IMR-90 (cell line): ENCODE data around the gene PCSK5. TPM values are rescaled to one million over a fixed set of nuclear protein-coding genes. Genes with fewer than 3 reads are reported as not detected.

Source experiments
- ATAC-seq: fragments of 200-7000 bp; cut with Tn5 transposase; 2 replicates; pipeline ENCODE4 v1.9.1; 2020; ENCODE audit warnings: low read depth, mild to moderate bottlenecking, moderate library complexity
- BruUV-seq: library from RNA; stranded (reverse); fragments of 400-500 nt; replicated peaks from 2 replicates; lab custom pipeline; 2021; lab: Mats Ljungman, UMichigan
- CTCF ChIA-PET: fragments of 300-600 bp; formaldehyde crosslinking; extraction: SDS; loops from one replicate; lab custom pipeline; 2021; ENCODE audit warnings: antibody characterized with exemption; lab: Yijun Ruan, JAX
- POLR2A ChIA-PET: fragments of 300-600 bp; sonication (Branson Sonifier 250); formaldehyde crosslinking; loops from one replicate; lab custom pipeline; 2022; ENCODE audit warnings: antibody characterized with exemption; ENCODE audit not compliant: unreplicated experiment; lab: Charles Lee
- DNase-seq: peaks from one replicate; pipeline ENCODE4 v3.0.0; 2013
- H2AFZ ChIP-seq: replicated peaks from 2 replicates; pipeline ENCODE3; 2013; ENCODE audit warnings: low read length, mild to moderate bottlenecking; ENCODE audit not compliant: poor library complexity
- H2AK5ac ChIP-seq: 2 replicates; pipeline ENCODE4 v1.6.1; 2013; ENCODE audit warnings: low read depth, low read length, inconsistent platforms
- H2AK9ac ChIP-seq: replicated peaks from 2 replicates; pipeline ENCODE3; 2013; ENCODE audit warnings: mild to moderate bottlenecking, low read depth, low read length, moderate library complexity; ENCODE audit not compliant: poor library complexity
- H2BK120ac ChIP-seq: 2 replicates; pipeline ENCODE4 v1.6.1; 2013; ENCODE audit warnings: low read depth, low read length, inconsistent platforms
- H2BK15ac ChIP-seq: 3 replicates; pipeline ENCODE4 v1.6.1; 2013; ENCODE audit warnings: low read depth, low read length, inconsistent platforms
- H2BK20ac ChIP-seq: 2 replicates; pipeline ENCODE4 v1.6.1; 2013; ENCODE audit warnings: low read depth, mild to moderate bottlenecking, inconsistent platforms, low read length, moderate library complexity
- H2BK5ac ChIP-seq: 2 replicates; pipeline ENCODE4 v1.6.1; 2013; ENCODE audit warnings: mild to moderate bottlenecking, low read depth, low read length, inconsistent platforms; ENCODE audit not compliant: poor library complexity, severe bottlenecking
- H3K14ac ChIP-seq: replicated peaks from 2 replicates; pipeline ENCODE4 v1.6.1; 2013; ENCODE audit warnings: low read depth, low read length, inconsistent platforms
- H3K18ac ChIP-seq: 2 replicates; pipeline ENCODE4 v1.6.1; 2013; ENCODE audit warnings: low read depth, low read length, control low read depth
- H3K23ac ChIP-seq: 2 replicates; pipeline ENCODE4 v1.6.1; 2013; ENCODE audit warnings: low read depth, low read length, inconsistent platforms
- H3K27ac ChIP-seq: 2 replicates; pipeline ENCODE4 v1.5.1; 2013; ENCODE audit warnings: mild to moderate bottlenecking, control low read depth, low read length; ENCODE audit not compliant: insufficient read depth
- H3K27me3 ChIP-seq: 2 replicates; pipeline ENCODE4 v1.6.1; 2013; ENCODE audit warnings: low read length; ENCODE audit not compliant: control insufficient read depth, insufficient read depth
- H3K36me3 ChIP-seq: 2 replicates; pipeline ENCODE4 v1.6.1; 2013; ENCODE audit warnings: low read length, mixed read lengths; ENCODE audit not compliant: control insufficient read depth, insufficient read depth
- H3K4ac ChIP-seq: 2 replicates; pipeline ENCODE4 v1.6.1; 2013; ENCODE audit warnings: low read depth, low read length, inconsistent platforms
- H3K4me1 ChIP-seq: 2 replicates; pipeline ENCODE4 v1.6.1; 2013; ENCODE audit warnings: low read length, mixed read lengths; ENCODE audit not compliant: control insufficient read depth, insufficient read depth
- H3K4me2 ChIP-seq: 2 replicates; pipeline ENCODE4 v1.6.1; 2013; ENCODE audit warnings: low read depth, mild to moderate bottlenecking, control low read depth, low read length, moderate library complexity
- H3K4me3 ChIP-seq: 2 replicates; pipeline ENCODE4 v1.5.1; 2013; ENCODE audit warnings: low read depth, mild to moderate bottlenecking, control low read depth, low read length, moderate library complexity; ENCODE audit not compliant: insufficient read depth
- H3K56ac ChIP-seq: 2 replicates; pipeline ENCODE4 v1.6.1; 2013; ENCODE audit warnings: low read length, inconsistent platforms; ENCODE audit not compliant: insufficient read depth; ENCODE audit errors: extremely low read depth
- H3K79me1 ChIP-seq, 2 experiments: 2 replicates each; pipeline ENCODE4 v1.6.1; 2013; ENCODE audit warnings: low read length in 2 of 2, inconsistent platforms in 1 of 2, low read depth in 1 of 2
- H3K9ac ChIP-seq: 2 replicates; pipeline ENCODE4 v1.6.1; 2013; ENCODE audit warnings: low read depth, low read length, control low read depth
- H3K9me1 ChIP-seq: 2 replicates; pipeline ENCODE4 v1.6.1; 2013; ENCODE audit warnings: low read length, inconsistent platforms; ENCODE audit not compliant: insufficient read depth
- H3K9me3 ChIP-seq: 2 replicates; pipeline ENCODE4 v1.6.1; 2013; ENCODE audit warnings: low read length; ENCODE audit not compliant: control insufficient read depth, insufficient read depth
- H4K20me1 ChIP-seq: 2 replicates; pipeline ENCODE4 v1.6.1; 2013; ENCODE audit warnings: low read length, inconsistent platforms; ENCODE audit not compliant: insufficient read depth
- H4K5ac ChIP-seq: 2 replicates; pipeline ENCODE4 v1.6.1; 2013; ENCODE audit warnings: mild to moderate bottlenecking, low read depth, low read length, control low read depth
- H4K8ac ChIP-seq, 2 experiments: 2 replicates each; pipeline ENCODE4 v1.6.1; 2013; ENCODE audit warnings: low read depth in 2 of 2, low read length in 2 of 2, control low read depth in 1 of 2, inconsistent platforms in 1 of 2
- H4K91ac ChIP-seq: 2 replicates; pipeline ENCODE4 v1.6.1; 2013; ENCODE audit warnings: low read depth, low read length, inconsistent platforms; ENCODE audit not compliant: insufficient read depth
- BHLHE40 ChIP-seq: fragments of 150-350 bp; IDR thresholded peaks from 2 replicates; pipeline ENCODE4 v1.6.1; 2016; ENCODE audit warnings: mild to moderate bottlenecking, low read depth, low read length
- CHD1 ChIP-seq: IDR thresholded peaks from 2 replicates; pipeline ENCODE4 v1.6.1; 2012; ENCODE audit warnings: low read depth, low read length, improper control_type of control experiment
- FOS ChIP-seq: fragments of 150-350 bp; IDR thresholded peaks from 2 replicates; pipeline ENCODE4 v1.6.1; 2016; ENCODE audit warnings: low read depth, low read length
- MAZ ChIP-seq: IDR thresholded peaks from 2 replicates; pipeline ENCODE4 v1.6.1; 2012; ENCODE audit warnings: low read depth, mild to moderate bottlenecking, low read length, improper control_type of control experiment, moderate library complexity, borderline replicate concordance
- MXI1 ChIP-seq: IDR thresholded peaks from 2 replicates; pipeline ENCODE4 v1.6.1; 2012; ENCODE audit warnings: low read depth, mild to moderate bottlenecking, low read length, moderate library complexity, borderline replicate concordance
- NFE2L2 ChIP-seq: fragments of 150-350 bp; IDR thresholded peaks from 2 replicates; pipeline ENCODE4 v1.6.1; 2016; ENCODE audit warnings: low read depth, mild to moderate bottlenecking, low read length
- POLR2A ChIP-seq: IDR thresholded peaks from 2 replicates; pipeline ENCODE4 v1.6.1; 2012; ENCODE audit warnings: mild to moderate bottlenecking, low read depth, low read length
- RAD21 ChIP-seq: IDR thresholded peaks from 2 replicates; pipeline ENCODE4 v1.6.1; 2012; ENCODE audit warnings: low read length, improper control_type of control experiment
- RCOR1 ChIP-seq: IDR thresholded peaks from 2 replicates; pipeline ENCODE4 v1.6.1; 2012; ENCODE audit warnings: mild to moderate bottlenecking, low read length, improper control_type of control experiment; ENCODE audit not compliant: insufficient replicate concordance
- WGBS, 2 experiments: methylation state at CpG; one replicate each; pipeline versions ENCODE4 v1.1.5 to v1.1.7; 2013; ENCODE audit warnings: missing lambda C conversion rate in 2 of 2; ENCODE audit not compliant: insufficient read length in 1 of 2; ENCODE audit errors: extremely low coverage in 2 of 2; 5-methylcytosine and 5-hydroxymethylcytosine counted together
- dilution Hi-C: fragments of 300-500 bp; cut with HindIII; formaldehyde crosslinking; loops from one replicate; pipeline ENCODE4 v1.14.3; 2018; ENCODE audit warnings: low sequenced_read_pairs; ENCODE audit not compliant: unreplicated experiment
- in situ Hi-C: fragments of 300-500 bp; cut with MboI; formaldehyde crosslinking; loops from 3 replicates; pipeline ENCODE4 v1.14.3; 2019; ENCODE audit warnings: low sequenced_read_pairs, inconsistent platforms, mixed read lengths
- intact Hi-C: fragments of 100-400 bp; cut with micrococcal nuclease; formaldehyde crosslinking; loops from 2 replicates; pipeline ENCODE4 v1.10.0; 2022
- polyA plus RNA-seq, 3 experiments: library from polyadenylated mRNA; depleted of rRNA; stranded (reverse); fragments of >200 nt; gene quantifications; 2 replicates each; pipeline ENCODE4 v1.2.3, GENCODE V29; 2012; ENCODE audit warnings: low replicate concordance in 1 of 3
- total RNA-seq: library from RNA; depleted of rRNA; stranded (reverse); fragments of >200 nt; gene quantifications from 2 replicates; pipeline ENCODE4 v1.2.3, GENCODE V29; 2012
- TF ChIP-seq, protein P1 (sequence below): fragments of 150-350 bp; IDR thresholded peaks from 2 replicates; pipeline ENCODE4 v1.6.1; 2017; ENCODE audit warnings: mild to moderate bottlenecking, antibody characterized with exemption, low read length, low read depth

The PCSK5 gene
- total and polyA plus RNA-seq, 2 of the 4 experiments (the other 2 are of a cell fraction): 1.5 to 3.0 TPM

DNA sequence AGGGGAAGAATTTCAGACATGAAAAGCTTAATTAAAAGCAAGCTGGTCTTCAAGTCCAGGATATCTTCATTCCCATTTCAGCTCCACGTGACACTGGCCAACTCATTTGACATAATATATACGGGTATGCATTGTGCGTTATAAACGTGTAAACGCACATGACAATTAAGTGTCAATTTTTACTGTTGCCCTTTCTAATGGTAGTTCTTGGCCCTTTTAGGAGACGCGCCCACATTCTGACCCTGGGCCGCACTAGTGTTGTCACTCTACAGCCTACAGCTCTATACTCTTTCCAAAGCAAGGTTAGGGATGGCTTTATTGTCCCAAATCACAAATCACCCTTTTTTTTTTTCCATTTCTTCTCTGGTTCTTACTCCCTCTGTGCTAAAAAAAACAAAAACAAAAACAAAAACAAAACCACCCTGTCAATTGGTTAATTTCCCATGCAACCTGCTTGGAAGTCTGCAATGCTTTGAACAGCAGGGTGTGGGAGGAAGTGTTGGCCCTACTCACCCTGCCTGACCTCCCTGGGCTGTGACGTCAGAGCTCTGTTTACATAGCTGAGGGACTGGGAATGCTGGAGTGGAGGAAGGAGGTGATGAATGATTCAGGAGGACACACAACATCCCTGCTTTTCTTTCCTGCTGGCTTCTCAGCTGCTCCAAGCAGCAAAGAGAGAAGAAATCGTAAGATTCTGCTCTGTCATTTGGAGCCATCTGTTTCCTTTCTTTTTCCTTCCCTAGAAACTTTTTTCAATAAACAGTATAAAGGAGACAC, 484.5 kb downstream of the PCSK5 start:
- H3K27me3 ChIP-seq: no peaks in the 10 kb centered on the region
- peaks cover 15% of the 10 kb centered on the region for H3K4me1 ChIP-seq
- H3K9ac ChIP-seq: no peak overlapping the region
- peak overlapping the region; percentile 84 for H3K4ac ChIP-seq
- H3K56ac ChIP-seq: no peak overlapping the region
- ATAC-seq: peak; percentile 81
- no peak overlapping the region for H3K4me3 ChIP-seq
- H3K36me3 ChIP-seq: no peaks in the 10 kb centered on the region
- peak overlapping the region in 1 of 2 experiments; percentile 33; a peak in 1 of 4 replicates for H4K8ac ChIP-seq
- H2BK20ac ChIP-seq: peak overlapping the region; percentile 70; the same call in 1 of the 2 replicates
- H2BK5ac ChIP-seq: peak overlapping the region; percentile 77
- H2BK15ac ChIP-seq: peak overlapping the region; percentile 84
- intact Hi-C loops (loop anchor here (5.0 kb wide), 1 partner anchor 483 kb away; the partner anchor contains the start of gene PCSK5), dilution Hi-C loops (no loop called here), in situ Hi-C loops (no loop called here)
- H4K5ac ChIP-seq: peak overlapping the region; percentile 75
- H2AFZ ChIP-seq: no peak overlapping the region
- peak; percentile 96 for DNase-seq
- H3K9me1 ChIP-seq: peaks cover 10% of the 10 kb centered on the region
- no peak overlapping the region for H3K14ac ChIP-seq
- H4K91ac ChIP-seq: 0 out of 2 replicates have a peak overlapping the region, but pooled peaks have one; percentile 65
- H2BK120ac ChIP-seq: peak overlapping the region; percentile 88
- no peak overlapping the region for H2AK9ac ChIP-seq
- ChIA-PET CTCF (interaction anchor here (0.6 to 1.0 kb wide), 3 partner anchors 9 to 350 kb away, joined by 3 to 5 read pairs (median 3); no protein-coding TSS in a partner anchor), POLR2A (interaction anchor here (0.6 to 1.2 kb wide), 2 partner anchors 19 to 384 kb away, joined by 3 read pairs; partner anchors contain the start of gene RFK)
- BruUV-seq: no TSS peak
- TF ChIP-seq NFE2L2 (no peak), RAD21 (no peak), MXI1 (no peak), MAZ (0 out of 2 replicates have a peak, but pooled peaks have one; percentile 28), POLR2A (no peak), CHD1 (no peak), BHLHE40 (peak; percentile 48), FOS (peak; percentile 41; the same call in 1 of the 2 replicates), RCOR1 (peak; percentile 98)
- TF ChIP-seq, protein P1, sequence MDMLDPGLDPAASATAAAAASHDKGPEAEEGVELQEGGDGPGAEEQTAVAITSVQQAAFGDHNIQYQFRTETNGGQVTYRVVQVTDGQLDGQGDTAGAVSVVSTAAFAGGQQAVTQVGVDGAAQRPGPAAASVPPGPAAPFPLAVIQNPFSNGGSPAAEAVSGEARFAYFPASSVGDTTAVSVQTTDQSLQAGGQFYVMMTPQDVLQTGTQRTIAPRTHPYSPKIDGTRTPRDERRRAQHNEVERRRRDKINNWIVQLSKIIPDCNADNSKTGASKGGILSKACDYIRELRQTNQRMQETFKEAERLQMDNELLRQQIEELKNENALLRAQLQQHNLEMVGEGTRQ: no peak
- no peaks in the 10 kb centered on the region for H3K9me3 ChIP-seq
- H4K20me1 ChIP-seq: no peaks in the 10 kb centered on the region
- H3K18ac ChIP-seq: peak overlapping the region; percentile 93
- peak overlapping the region; percentile 24; the same call in 1 of the 2 replicates for H3K27ac ChIP-seq
- peak overlapping the region; percentile 20; the same call in 1 of the 2 replicates for H3K4me2 ChIP-seq
- peak overlapping the region; percentile 96 for H2AK5ac ChIP-seq
- H3K23ac ChIP-seq: no peak overlapping the region; the same call in 1 of the 2 replicates
- no peaks in the 10 kb centered on the region for H3K79me1 ChIP-seq
- WGBS, 2 experiments: no CpG with 5 or more reads among the region's 10 CpGs
